ENCODE results near the gene OR2M4. TPM values are rescaled to one million over a fixed set of nuclear protein-coding genes. Genes with fewer than 3 reads are reported as not detected.

The OR2M4 gene
- total RNA-seq, 1 experiment from 2014 or later, result not detected

- no peaks in the 10 kb centered on the region for H4K20me1 ChIP-seq (ENCODE audit: control insufficient read depth, insufficient read depth, insufficient read length)
- Mint-ChIP-seq H3K27me3 (ENCODE audit: low read depth) (no peaks in the 10 kb centered on the region; the same call in none of the 2 replicates), H3K9me3 (peaks cover 82 to 85% of the 10 kb centered on the region in 2 experiments), H3K4me3 (no peak overlapping the region), H3K36me3 (ENCODE audit: insufficient read depth in 1 of 3, low read depth in 3 of 3) (peaks cover 4 to 44% (median 7%) of the 10 kb centered on the region in 3 experiments; a peak in 6 of 7 replicates), H3K27ac (no peak overlapping the region), H3K4me1 (no peaks in the 10 kb centered on the region)
- H2BK12ac ChIP-seq (ENCODE audit: insufficient read length, low read depth, low read length), result no peak overlapping the region
- no peak overlapping the region for H4K8ac ChIP-seq (replicated peaks; ENCODE audit: insufficient read length, low read depth, low read length)
- no peak overlapping the region for H2BK5ac ChIP-seq (ENCODE audit: insufficient read length, low read length)
- no peak overlapping the region for H3K9ac ChIP-seq (ENCODE audit: extremely low read depth, insufficient read length, low read length)
- WGBS (ENCODE audit: extremely low coverage, insufficient read length, low lambda C conversion rate), result no CpG with 5 or more reads among the region's 7 CpGs
- H3K79me2 ChIP-seq (ENCODE audit: insufficient read depth, low read length), result no peaks in the 10 kb centered on the region
- no peak overlapping the region for H3T11ph ChIP-seq (ENCODE audit: low read length)
- no peaks in the 10 kb centered on the region for H3K23me2 ChIP-seq (ENCODE audit: insufficient read length, low read depth, low read length, poor library complexity, severe bottlenecking)
- H2BK20ac ChIP-seq (ENCODE audit: low read depth, low read length, poor library complexity, severe bottlenecking), result no peak overlapping the region
- no peak overlapping the region for H3K27ac ChIP-seq (ENCODE audit: insufficient read length, low read depth, low read length)
- no peak for TF ChIP-seq CTCF (conservative IDR thresholded peaks at IDR 0.05)
- no peak overlapping the region for H2BK15ac ChIP-seq (ENCODE audit: low read depth, low read length)
- no peak overlapping the region for H2AK5ac ChIP-seq (ENCODE audit: insufficient read length, low read length)
- no peak overlapping the region for H3K14ac ChIP-seq (ENCODE audit: insufficient read depth, low read length)
- H4K5ac ChIP-seq (ENCODE audit: insufficient read length, low read depth, low read length), result no peak overlapping the region
- H3K79me1 ChIP-seq (ENCODE audit: insufficient read depth, low read depth, low read length, poor library complexity, severe bottlenecking), result no peaks in the 10 kb centered on the region
- no peak overlapping the region for H3K4ac ChIP-seq (ENCODE audit: low read depth, low read length)
- DNase-seq, result no peak
- no peak overlapping the region for H3K23ac ChIP-seq (ENCODE audit: insufficient read length, low read depth, low read length)
- no peak overlapping the region for H2AFZ ChIP-seq (ENCODE audit: low read length)
- H2BK120ac ChIP-seq (ENCODE audit: low read depth, low read length, poor library complexity, severe bottlenecking), result no peak overlapping the region
- no peak overlapping the region for H3K56ac ChIP-seq (ENCODE audit: insufficient read length, low read depth, low read length)
- no peaks in the 10 kb centered on the region for H3K27me3 ChIP-seq (ENCODE audit: insufficient read depth, low read length)
- H3K18ac ChIP-seq (ENCODE audit: insufficient read length, low read depth, low read length), result no peak overlapping the region
- no peaks in the 10 kb centered on the region for H3K4me1 ChIP-seq (ENCODE audit: insufficient read depth, low read length)
- H4K91ac ChIP-seq (ENCODE audit: insufficient read length, low read depth, low read length), result no peak overlapping the region
- peaks cover 44% of the 10 kb centered on the region for H3K9me3 ChIP-seq (ENCODE audit: control insufficient read depth, low read depth, low read length)
- H3K4me2 ChIP-seq (ENCODE audit: insufficient read depth, insufficient read length, low read length), result no peak overlapping the region
Observed at GRCh38 chr1:248183996-248184395, 47.2 kb upstream of the OR2M4 start.

Data from H9 (cell line).